ENCODE measurements around the gene CCDC195.
"Not testable (repeated sequence)": the region's sequence is repeated elsewhere in the genome, so short reads cannot be mapped to it uniquely, and the experiment has no call there.

Gene CCDC195

GRCh38 chr2:224689539-224689938 lies 26.6 kb downstream of the CCDC195 start:
- DNase-seq, result no peak

GRCh38 chr2:224688997-224689396 lies 27.2 kb downstream of the CCDC195 start:
- DNase-seq, result no peak

GRCh38 chr2:224687156-224687555 lies 29.0 kb downstream of the CCDC195 start:
- no peak for DNase-seq

- no peak for DNase-seq
Measured at GRCh38 chr2:224685121-224685520, 31.0 kb downstream of the CCDC195 start.

- no peak for DNase-seq
Measured at GRCh38 chr2:224682134-224682533, 34.0 kb downstream of the CCDC195 start.

- DNase-seq, result no peak
Measured at GRCh38 chr2:224671731-224672130, 44.4 kb downstream of the CCDC195 start.

GRCh38 chr2:224670203-224670602 lies 46.0 kb downstream of the CCDC195 start:
- no peak for DNase-seq

- DNase-seq, result no peak
Measured at GRCh38 chr2:224669449-224669848, 46.7 kb downstream of the CCDC195 start.

- DNase-seq, result no peak
Measured at GRCh38 chr2:224668123-224668909, 47.8 kb downstream of the CCDC195 start.

GRCh38 chr2:224666951-224667553 lies 49.1 kb downstream of the CCDC195 start:
- no peak for DNase-seq

- not testable (repeated sequence) for DNase-seq
Measured at GRCh38 chr2:224663322-224663721, 52.8 kb downstream of the CCDC195 start.

- not testable (repeated sequence) for DNase-seq
Measured at GRCh38 chr2:224661708-224662107, 54.5 kb downstream of the CCDC195 start.

- no peak for DNase-seq
Measured at GRCh38 chr2:224659714-224660113, 56.5 kb downstream of the CCDC195 start.

GRCh38 chr2:224658780-224659405 lies 57.3 kb downstream of the CCDC195 start:
- DNase-seq, result no peak

GRCh38 chr2:224657349-224657748 lies 58.8 kb downstream of the CCDC195 start:
- DNase-seq, result no peak

GRCh38 chr2:224655006-224655537 lies 61.1 kb downstream of the CCDC195 start:
- no peak for DNase-seq

All from DMS79 (cell line).